BLaER1 (cell line): ENCODE data around the gene SLC7A7.
"Not testable (repeated sequence)": the region's sequence is repeated elsewhere in the genome, so short reads cannot be mapped to it uniquely, and the experiment has no call there.

Experiments used
- H3K27ac ChIP-seq: shearing (Covaris generic); formaldehyde crosslinking; 2 replicates; pipeline ENCODE4 v1.8.1; 2022
- H3K27me3 ChIP-seq: shearing (Covaris generic); formaldehyde crosslinking; 2 replicates; pipeline ENCODE4 v1.8.1; 2022
- H3K36me3 ChIP-seq: shearing (Covaris generic); formaldehyde crosslinking; 2 replicates; pipeline ENCODE4 v1.8.1; 2022
- H3K4me1 ChIP-seq: shearing (Covaris generic); formaldehyde crosslinking; 2 replicates; pipeline ENCODE4 v1.8.1; 2022
- H3K4me2 ChIP-seq: shearing (Covaris generic); formaldehyde crosslinking; 2 replicates; pipeline ENCODE4 v1.8.1; 2022
- H3K4me3 ChIP-seq: shearing (Covaris generic); formaldehyde crosslinking; 2 replicates; pipeline ENCODE4 v1.8.1; 2022
- H3K9ac ChIP-seq: shearing (Covaris generic); formaldehyde crosslinking; 2 replicates; pipeline ENCODE4 v1.8.1; 2022
- H3K9me3 ChIP-seq: shearing (Covaris generic); formaldehyde crosslinking; 2 replicates; pipeline ENCODE4 v1.8.1; 2022
- H4K20me1 ChIP-seq: shearing (Covaris generic); formaldehyde crosslinking; 2 replicates; pipeline ENCODE4 v1.8.1; 2022
- Cebpa-rat ChIP-seq: shearing (Covaris generic); IDR thresholded peaks from 2 replicates; pipeline ENCODE4 v1.8.1; 2022

Gene SLC7A7

GRCh38 chr14:22792158-22792557, 23.1 kb downstream of the SLC7A7 start:
- no peak for TF ChIP-seq Cebpa-rat
- H3K9me3 ChIP-seq, result peaks cover 6% of the 10 kb centered on the region; the same call in 1 of the 2 replicates
- no peak overlapping the region for H3K9ac ChIP-seq
- H3K27me3 ChIP-seq, result no peaks in the 10 kb centered on the region
- no peak overlapping the region for H3K4me2 ChIP-seq
- H3K36me3 ChIP-seq, result no peaks in the 10 kb centered on the region
- H3K4me3 ChIP-seq, result no peak overlapping the region
- no peak overlapping the region for H3K27ac ChIP-seq
- H4K20me1 ChIP-seq, result no peaks in the 10 kb centered on the region
- peaks cover 29% of the 10 kb centered on the region for H3K4me1 ChIP-seq

- H3K9ac ChIP-seq, result no peak overlapping the region
- H3K9me3 ChIP-seq, result peaks cover 6% of the 10 kb centered on the region; the same call in 1 of the 2 replicates
- no peaks in the 10 kb centered on the region for H3K36me3 ChIP-seq
- no peak overlapping the region for H3K27ac ChIP-seq
- H4K20me1 ChIP-seq, result no peaks in the 10 kb centered on the region
- no peak overlapping the region for H3K4me2 ChIP-seq
- no peak overlapping the region for H3K4me3 ChIP-seq
- H3K27me3 ChIP-seq, result no peaks in the 10 kb centered on the region
- no peak for TF ChIP-seq Cebpa-rat
- H3K4me1 ChIP-seq, result peaks cover 29% of the 10 kb centered on the region
These were observed 23.9 kb downstream of the SLC7A7 start for GRCh38 chr14:22791301-22791700.

GRCh38 chr14:22786685-22787084, 28.6 kb downstream of the SLC7A7 start:
- Histone ChIP-seq H3K27me3 (no peaks in the 10 kb centered on the region), H4K20me1 (no peaks in the 10 kb centered on the region), H3K36me3 (no peaks in the 10 kb centered on the region), H3K4me2 (no peak overlapping the region), H3K27ac (no peak overlapping the region), H3K9ac (no peak overlapping the region), H3K4me1 (peaks cover 27% of the 10 kb centered on the region), H3K4me3 (no peak overlapping the region), H3K9me3 (no peaks in the 10 kb centered on the region)
- TF ChIP-seq Cebpa-rat, result no peak

- peaks cover 5% of the 10 kb centered on the region; the same call in 1 of the 2 replicates for H3K9me3 ChIP-seq
- no peak overlapping the region for H3K4me2 ChIP-seq
- peaks cover 5% of the 10 kb centered on the region; the same call in 1 of the 2 replicates for H3K4me1 ChIP-seq
- H3K9ac ChIP-seq, result no peak overlapping the region
- 0 out of 2 replicates have a peak, but pooled peaks cover 2% of the 10 kb centered on the region for H3K36me3 ChIP-seq
- no peak overlapping the region for H3K27ac ChIP-seq
- no peaks in the 10 kb centered on the region for H3K27me3 ChIP-seq
- no peaks in the 10 kb centered on the region for H4K20me1 ChIP-seq
- no peak for TF ChIP-seq Cebpa-rat
- H3K4me3 ChIP-seq, result no peak overlapping the region
These were observed 33.8 kb downstream of the SLC7A7 start for GRCh38 chr14:22781301-22781991.

GRCh38 chr14:22780941-22781300, 34.3 kb downstream of the SLC7A7 start:
- no peak overlapping the region for H3K4me2 ChIP-seq
- no peak overlapping the region for H3K27ac ChIP-seq

GRCh38 chr14:22780105-22780679, 35.0 kb downstream of the SLC7A7 start:
- H3K27ac ChIP-seq, result no peak overlapping the region
- H3K4me1 ChIP-seq, result peaks cover 8% of the 10 kb centered on the region; the same call in 1 of the 2 replicates
- H3K27me3 ChIP-seq, result no peaks in the 10 kb centered on the region
- no peak for TF ChIP-seq Cebpa-rat
- peaks cover 15% of the 10 kb centered on the region for H3K36me3 ChIP-seq
- H3K9me3 ChIP-seq, result peaks cover 10% of the 10 kb centered on the region
- H3K4me3 ChIP-seq, result no peak overlapping the region
- H4K20me1 ChIP-seq, result no peaks in the 10 kb centered on the region
- H3K9ac ChIP-seq, result no peak overlapping the region
- H3K4me2 ChIP-seq, result no peak overlapping the region

More at GRCh38 chr14:22780941-22781300, 34.3 kb downstream of the SLC7A7 start:
- Histone ChIP-seq H3K4me1 (peaks cover 8% of the 10 kb centered on the region; the same call in 1 of the 2 replicates), H3K36me3 (peaks cover 8% of the 10 kb centered on the region; the same call in 1 of the 2 replicates), H3K4me3 (no peak overlapping the region), H3K9me3 (peaks cover 10% of the 10 kb centered on the region), H4K20me1 (no peaks in the 10 kb centered on the region), H3K27me3 (no peaks in the 10 kb centered on the region), H3K9ac (no peak overlapping the region)
- TF ChIP-seq Cebpa-rat, result no peak

- Histone ChIP-seq H3K4me1 (peaks cover 8% of the 10 kb centered on the region; the same call in 1 of the 2 replicates), H3K9me3 (peaks cover 10% of the 10 kb centered on the region), H3K27ac (no peak overlapping the region), H3K27me3 (no peaks in the 10 kb centered on the region), H3K36me3 (peaks cover 36% of the 10 kb centered on the region), H3K4me2 (no peak overlapping the region), H4K20me1 (no peaks in the 10 kb centered on the region), H3K9ac (no peak overlapping the region), H3K4me3 (no peak overlapping the region)
- no peak for TF ChIP-seq Cebpa-rat
These were observed 37.2 kb downstream of the SLC7A7 start for GRCh38 chr14:22778084-22778483.

- Histone ChIP-seq H3K4me2 (peak overlapping the region; percentile 9; the same call in 1 of the 2 replicates), H3K36me3 (peaks cover 48% of the 10 kb centered on the region), H3K9me3 (peaks cover 10% of the 10 kb centered on the region)
- H3K4me1 ChIP-seq, H3K9ac ChIP-seq, H3K4me3 ChIP-seq, H4K20me1 ChIP-seq, H3K27ac ChIP-seq, H3K27me3 ChIP-seq: not testable (repeated sequence)
These were observed 38.4 kb downstream of the SLC7A7 start for GRCh38 chr14:22776849-22777248.

- Histone ChIP-seq H3K4me3 (no peak overlapping the region), H3K27ac (no peak overlapping the region), H3K9me3 (peaks cover 10% of the 10 kb centered on the region), H3K9ac (no peak overlapping the region), H4K20me1 (no peaks in the 10 kb centered on the region), H3K4me2 (peak overlapping the region; percentile 9; the same call in 1 of the 2 replicates), H3K4me1 (peaks cover 8% of the 10 kb centered on the region; the same call in 1 of the 2 replicates), H3K36me3 (peaks cover 55% of the 10 kb centered on the region), H3K27me3 (no peaks in the 10 kb centered on the region)
- no peak for TF ChIP-seq Cebpa-rat
These were observed 39.0 kb downstream of the SLC7A7 start for GRCh38 chr14:22776215-22776614.

- no peak for TF ChIP-seq Cebpa-rat
- Histone ChIP-seq H4K20me1 (no peaks in the 10 kb centered on the region), H3K9ac (no peak overlapping the region), H3K4me2 (no peak overlapping the region), H3K27ac (no peak overlapping the region), H3K4me1 (peaks cover 8% of the 10 kb centered on the region; the same call in 1 of the 2 replicates), H3K9me3 (peaks cover 10% of the 10 kb centered on the region), H3K27me3 (no peaks in the 10 kb centered on the region), H3K4me3 (no peak overlapping the region), H3K36me3 (peaks cover 75% of the 10 kb centered on the region)
These were observed 41.1 kb downstream of the SLC7A7 start for GRCh38 chr14:22774011-22774706.
